SW 1271 (cell line): ENCODE data around the gene LXN.
A peak's percentile ranks its signal among the peaks of the same experiment; 100 is the strongest.

Experiments
- DNase-seq, 2 experiments: peaks; one replicate each; lab custom pipeline; 2025; lab: John Stamatoyannopoulos, UW

Gene LXN

GRCh38 chr3:158668506-158668905 is 3.9 kb downstream of the LXN start:
- no peak for DNase-seq

GRCh38 chr3:158666416-158666815 is 6.0 kb downstream of the LXN start:
- no peak for DNase-seq

- DNase-seq, result no peak
Observed at GRCh38 chr3:158663832-158664231, 8.6 kb downstream of the LXN start.

GRCh38 chr3:158663246-158663645 is 9.2 kb downstream of the LXN start:
- DNase-seq, result no peak

GRCh38 chr3:158660711-158661110 is 11.7 kb downstream of the LXN start:
- DNase-seq, result no peak

GRCh38 chr3:158659454-158660237 is 12.8 kb downstream of the LXN start:
- DNase-seq, result peak in 1 of 2 experiments; percentile 53

- DNase-seq, result no peak
Observed at GRCh38 chr3:158658889-158659288, 13.6 kb downstream of the LXN start.

GRCh38 chr3:158652463-158652862 is 20.0 kb downstream of the LXN start:
- DNase-seq, result no peak

- no peak for DNase-seq
Observed at GRCh38 chr3:158651192-158651591, 21.3 kb downstream of the LXN start.

GRCh38 chr3:158649791-158650190 is 22.7 kb downstream of the LXN start:
- no peak for DNase-seq

GRCh38 chr3:158644345-158644908 is 28.0 kb downstream of the LXN start, which contains the start of gene GFM1:
GFM1 (plus strand) TSS chr3:158644527; CDS start chr3:158644635, 108 bp downstream.
- peak; percentile 87 to 98 for DNase-seq

GRCh38 chr3:158642474-158643210 is 29.8 kb downstream of the LXN start:
- no peak for DNase-seq

- no peak for DNase-seq
Observed at GRCh38 chr3:158642005-158642404, 30.4 kb downstream of the LXN start.

GRCh38 chr3:158640646-158641045 is 31.8 kb downstream of the LXN start:
- no peak for DNase-seq

- DNase-seq, result no peak
Observed at GRCh38 chr3:158631981-158632380, 40.5 kb downstream of the LXN start.

- DNase-seq, result no peak
Observed at GRCh38 chr3:158625881-158626280, 46.6 kb downstream of the LXN start.

GRCh38 chr3:158617982-158618875 is 54.2 kb downstream of the LXN start:
- no peak for DNase-seq
